Fibroblast of lung (primary cell): Measurements from ENCODE around the gene XKR7. TPM values are rescaled to one million over a fixed set of nuclear protein-coding genes. Genes with fewer than 3 reads are reported as not detected.

Source experiments
- DNase-seq, 2 donors: peaks; one replicate each; pipeline versions ENCODE4 v3.0.0 to v3.0.0-alpha.2; 2010; ENCODE audit warnings: low read depth in 2 of 2
- H2AFZ ChIP-seq: 2 replicates; pipeline ENCODE4 v1.5.1; 2012; ENCODE audit warnings: low read length, control low read depth, inconsistent platforms
- H3K27ac ChIP-seq: 2 replicates; pipeline ENCODE4 v1.5.1; 2011; ENCODE audit warnings: low read length, control low read depth; ENCODE audit not compliant: insufficient read depth
- H3K27me3 ChIP-seq: 2 replicates; pipeline ENCODE4 v1.5.1; 2011; ENCODE audit warnings: mild to moderate bottlenecking, low read length; ENCODE audit not compliant: control insufficient read depth, insufficient read depth
- H3K36me3 ChIP-seq: 2 replicates; pipeline ENCODE4 v1.5.1; 2011; ENCODE audit warnings: low read length; ENCODE audit not compliant: control insufficient read depth, insufficient read depth
- H3K4me1 ChIP-seq: 2 replicates; pipeline ENCODE4 v1.5.1; 2011; ENCODE audit warnings: low read length; ENCODE audit not compliant: control insufficient read depth, insufficient read depth; ENCODE audit errors: extremely low read depth
- H3K4me2 ChIP-seq: 2 replicates; pipeline ENCODE4 v1.5.1; 2011; ENCODE audit warnings: low read length, control low read depth; ENCODE audit not compliant: insufficient read depth; ENCODE audit errors: extremely low read depth
- H3K4me3 ChIP-seq, 4 experiments: fragments of 200-600 bp in 1 of 4; sonication (generic) in 1 of 4; replicated peaks in 1 of 4; 2 replicates each; pipeline ENCODE4 v1.5.1; 2011 to 2016; ENCODE audit warnings: low read length in 4 of 4, low read depth in 3 of 4, mild to moderate bottlenecking in 3 of 4, control low read depth in 2 of 4, inconsistent platforms in 1 of 4, mixed read lengths in 1 of 4; ENCODE audit not compliant: insufficient read depth in 1 of 4; ENCODE audit errors: control extremely low read depth in 1 of 4
- H3K79me2 ChIP-seq: 2 replicates; pipeline ENCODE4 v1.5.1; 2012; ENCODE audit warnings: mild to moderate bottlenecking, low read length, inconsistent platforms; ENCODE audit not compliant: control insufficient read depth, insufficient read depth
- H3K9ac ChIP-seq: 2 replicates; pipeline ENCODE4 v1.5.1; 2011; ENCODE audit warnings: mild to moderate bottlenecking, low read length, control low read depth; ENCODE audit not compliant: insufficient read depth
- H3K9me3 ChIP-seq: 2 replicates; pipeline ENCODE4 v1.5.1; 2012; ENCODE audit warnings: low read depth, low read length; ENCODE audit not compliant: control insufficient read depth, insufficient read depth
- H4K20me1 ChIP-seq: 2 replicates; pipeline ENCODE4 v1.5.1; 2011; ENCODE audit warnings: low read length; ENCODE audit not compliant: control insufficient read depth, insufficient read depth; ENCODE audit errors: extremely low read depth
- EZH2 ChIP-seq: IDR thresholded peaks from 2 replicates; pipeline ENCODE4 v1.5.1; 2012; ENCODE audit warnings: low read length, control low read depth, mild to moderate bottlenecking; ENCODE audit errors: missing control alignments
- polyA plus RNA-seq, 2 donors: library from polyadenylated mRNA; depleted of rRNA in 1 of 2; stranded (reverse) in 1 of 2; unstranded in 1 of 2; fragments of >200 nt; gene quantifications; 2 replicates each; pipeline ENCODE4 v1.2.1, GENCODE V29; 2011 to 2012; ENCODE audit warnings: missing spikeins in 1 of 2
- total RNA-seq: library from RNA; depleted of rRNA; stranded (reverse); fragments of >200 nt; gene quantifications from 2 replicates; pipeline ENCODE4 v1.2.1, GENCODE V29; 2014
- TF ChIP-seq, protein P1 (sequence below), 2 donors: IDR thresholded peaks in 1 of 2; conservative IDR thresholded peaks in 1 of 2; 1 replicate in 1 of 2; 2 replicates in 1 of 2; pipeline ENCODE4 v1.5.1; 2011 to 2012; ENCODE audit warnings: low read length in 2 of 2, control low read depth in 1 of 2, inconsistent platforms in 1 of 2, low read depth in 1 of 2, mild to moderate bottlenecking in 1 of 2

The XKR7 gene
- total and polyA plus RNA-seq, 2 donors (not counting 1 experiment from before 2014, with no cell fraction given), result not detected

DNA sequence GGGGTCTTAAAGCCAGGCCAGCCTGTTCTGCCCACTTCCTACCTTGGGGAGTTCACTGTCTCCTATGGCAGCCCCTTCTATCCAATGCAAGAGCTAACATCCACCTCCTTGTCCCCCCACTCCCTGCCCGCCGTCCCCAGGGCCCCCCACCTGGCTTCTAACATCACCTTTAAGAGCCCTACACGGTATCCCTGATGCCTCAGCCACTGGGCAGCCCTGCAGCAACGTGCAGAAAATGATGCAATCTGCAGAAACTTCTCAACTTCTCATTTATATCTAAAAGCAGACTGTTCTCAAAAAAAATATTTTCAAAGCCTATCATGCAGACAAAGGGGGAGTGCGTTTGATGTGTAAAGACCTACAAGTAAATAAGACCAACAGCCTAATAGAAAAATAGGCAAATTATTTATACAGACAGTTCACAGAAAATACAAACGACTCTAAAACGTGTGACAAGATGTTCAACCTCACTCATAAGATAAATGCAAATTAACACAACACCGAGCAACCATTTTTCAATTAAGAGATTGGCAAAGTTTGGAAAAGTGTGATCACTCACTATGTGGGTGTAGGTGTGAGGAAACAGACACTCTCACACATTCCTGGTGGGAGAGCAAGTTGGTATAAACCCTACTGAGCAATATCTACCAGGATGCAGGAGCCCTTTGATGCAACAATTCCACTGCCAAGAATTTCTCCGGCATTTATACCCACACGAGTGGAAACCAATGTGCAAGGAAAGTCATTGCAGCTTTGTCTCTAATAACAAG, 69.0 kb downstream of the XKR7 start:
- DNase-seq, result peak in 1 of 2 donors; percentile 62
- Histone ChIP-seq H2AFZ (no peak overlapping the region), H3K4me1 (no peaks in the 10 kb centered on the region), H4K20me1 (no peaks in the 10 kb centered on the region), H3K4me3 (no peak overlapping the region), H3K4me2 (no peak overlapping the region), H3K36me3 (no peaks in the 10 kb centered on the region), H3K27ac (no peak overlapping the region), H3K9me3 (no peaks in the 10 kb centered on the region), H3K79me2 (no peaks in the 10 kb centered on the region), H3K27me3 (peaks cover 40% of the 10 kb centered on the region), H3K9ac (no peak overlapping the region)
- no peak for TF ChIP-seq EZH2
- TF ChIP-seq, protein P1, sequence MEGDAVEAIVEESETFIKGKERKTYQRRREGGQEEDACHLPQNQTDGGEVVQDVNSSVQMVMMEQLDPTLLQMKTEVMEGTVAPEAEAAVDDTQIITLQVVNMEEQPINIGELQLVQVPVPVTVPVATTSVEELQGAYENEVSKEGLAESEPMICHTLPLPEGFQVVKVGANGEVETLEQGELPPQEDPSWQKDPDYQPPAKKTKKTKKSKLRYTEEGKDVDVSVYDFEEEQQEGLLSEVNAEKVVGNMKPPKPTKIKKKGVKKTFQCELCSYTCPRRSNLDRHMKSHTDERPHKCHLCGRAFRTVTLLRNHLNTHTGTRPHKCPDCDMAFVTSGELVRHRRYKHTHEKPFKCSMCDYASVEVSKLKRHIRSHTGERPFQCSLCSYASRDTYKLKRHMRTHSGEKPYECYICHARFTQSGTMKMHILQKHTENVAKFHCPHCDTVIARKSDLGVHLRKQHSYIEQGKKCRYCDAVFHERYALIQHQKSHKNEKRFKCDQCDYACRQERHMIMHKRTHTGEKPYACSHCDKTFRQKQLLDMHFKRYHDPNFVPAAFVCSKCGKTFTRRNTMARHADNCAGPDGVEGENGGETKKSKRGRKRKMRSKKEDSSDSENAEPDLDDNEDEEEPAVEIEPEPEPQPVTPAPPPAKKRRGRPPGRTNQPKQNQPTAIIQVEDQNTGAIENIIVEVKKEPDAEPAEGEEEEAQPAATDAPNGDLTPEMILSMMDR (conservative IDR thresholded peaks at IDR 0.05 in 1 of 2, IDR thresholded peaks at IDR 0.05 in 1 of 2; ENCODE audit: low read depth in 1 of 2, low read length in 2 of 2), result no peak

DNA sequence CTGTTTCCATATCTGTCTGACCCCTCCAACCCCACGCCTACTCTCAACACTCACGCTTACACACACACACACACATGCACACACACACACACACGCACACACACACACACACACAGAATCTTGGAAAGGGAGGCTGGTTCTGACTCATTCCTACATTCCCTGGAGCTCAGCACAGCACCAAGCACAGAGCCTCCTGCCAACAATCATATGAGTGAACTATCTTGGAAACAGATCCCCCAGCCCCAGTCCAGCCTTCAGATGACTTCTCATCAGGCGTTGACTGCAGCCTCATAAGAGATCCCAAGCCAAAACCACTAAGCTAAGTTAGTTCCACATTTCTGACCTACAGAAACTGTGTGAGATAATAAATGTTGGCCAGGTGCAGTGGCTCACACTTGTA, 70.0 kb downstream of the XKR7 start:
- Histone ChIP-seq H3K36me3 (no peaks in the 10 kb centered on the region), H3K27me3 (peaks cover 30% of the 10 kb centered on the region), H3K79me2 (no peaks in the 10 kb centered on the region), H3K4me2 (no peak overlapping the region), H2AFZ (no peak overlapping the region), H3K27ac (no peak overlapping the region), H3K9me3 (no peaks in the 10 kb centered on the region), H4K20me1 (no peaks in the 10 kb centered on the region), H3K4me3 (no peak overlapping the region), H3K4me1 (no peaks in the 10 kb centered on the region), H3K9ac (no peak overlapping the region)
- no peak for TF ChIP-seq EZH2
- TF ChIP-seq, protein P1 (conservative IDR thresholded peaks at IDR 0.05 in 1 of 2, IDR thresholded peaks at IDR 0.05 in 1 of 2; ENCODE audit: low read depth in 1 of 2, low read length in 2 of 2), result no peak
- DNase-seq, result peak; percentile 62 to 66

DNA sequence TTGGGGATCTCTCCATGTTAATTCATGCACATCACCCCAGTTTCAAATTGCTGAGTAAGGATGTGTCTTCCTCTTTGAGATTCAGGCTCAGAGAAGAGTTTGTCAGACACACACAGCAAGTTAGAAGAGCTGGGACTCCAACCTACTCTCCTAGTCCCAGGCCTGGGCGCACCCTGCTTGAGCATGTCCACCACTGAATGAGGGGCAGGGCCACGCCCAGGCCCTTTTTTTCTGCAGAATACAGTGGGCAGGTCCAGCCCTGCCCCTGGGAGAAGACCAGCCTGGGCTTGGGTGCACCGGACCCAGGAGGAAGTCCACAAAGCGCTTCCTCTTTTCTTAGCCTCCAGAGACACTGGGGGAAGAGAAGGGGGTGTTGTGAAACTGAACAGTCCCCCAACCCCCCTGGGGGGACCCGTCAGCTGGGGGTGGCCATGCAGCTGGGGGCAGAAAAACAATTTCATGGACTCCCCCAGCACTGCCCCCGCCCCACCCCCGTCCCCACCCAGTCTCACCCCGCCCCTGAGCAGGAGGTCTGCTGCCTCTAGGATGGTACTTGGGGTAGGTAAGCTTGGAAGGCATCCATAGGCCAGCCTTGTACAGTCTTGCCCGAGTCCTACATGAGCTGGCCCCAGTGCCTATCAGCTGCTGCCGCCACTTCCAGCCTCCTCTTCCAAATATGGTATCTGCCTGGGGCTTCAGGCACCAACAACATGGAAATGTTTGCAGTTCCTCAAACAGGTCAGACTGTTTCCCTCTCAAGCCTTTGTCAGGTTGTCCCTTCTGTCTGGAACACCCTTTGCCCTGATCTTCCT, 72.4 kb downstream of the XKR7 start:
- Histone ChIP-seq H3K79me2 (no peaks in the 10 kb centered on the region), H3K9ac (no peak overlapping the region), H4K20me1 (no peaks in the 10 kb centered on the region), H2AFZ (no peak overlapping the region), H3K4me3 (no peak overlapping the region), H3K27me3 (peaks cover 12% of the 10 kb centered on the region), H3K9me3 (no peaks in the 10 kb centered on the region), H3K4me2 (no peak overlapping the region), H3K27ac (no peak overlapping the region), H3K4me1 (no peaks in the 10 kb centered on the region), H3K36me3 (no peaks in the 10 kb centered on the region)
- TF ChIP-seq, protein P1 (conservative IDR thresholded peaks at IDR 0.05 in 1 of 2, IDR thresholded peaks at IDR 0.05 in 1 of 2; ENCODE audit: low read depth in 1 of 2, low read length in 2 of 2), result no peak
- no peak for TF ChIP-seq EZH2
- DNase-seq, result no peak
